SK-N-MC (cell line): ENCODE measurements around the gene GRM5.

Experiments used
- EZH2 ChIP-seq: fragments of 200-600 bp; sonication (generic); IDR thresholded peaks from one replicate; pipeline ENCODE4 v1.6.1; 2017; ENCODE audit warnings: antibody characterized with exemption
- FOXP2 ChIP-seq: optimal IDR thresholded peaks from 2 replicates; pipeline ENCODE3; 2011; ENCODE audit warnings: mild to moderate bottlenecking, moderate library complexity; ENCODE audit not compliant: insufficient read depth; ENCODE audit errors: extremely low read length, control extremely low read depth

DNA sequence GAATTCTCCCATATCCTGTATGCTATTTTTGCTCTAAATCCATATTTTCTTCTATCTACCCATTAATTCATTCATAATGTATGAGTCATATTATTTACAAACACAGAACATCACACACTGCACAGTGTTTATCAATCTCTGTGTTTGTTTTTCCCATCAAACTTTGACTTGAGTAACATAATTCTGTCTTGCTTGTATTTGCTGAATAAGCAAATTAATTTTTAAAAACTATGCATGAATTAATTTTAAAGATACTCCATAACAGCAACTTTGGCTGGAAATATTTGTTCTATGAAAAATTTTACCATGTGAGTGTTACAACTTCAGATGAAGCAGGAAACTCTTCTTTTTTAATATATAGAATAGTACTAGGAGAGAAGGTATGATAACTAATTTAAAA lies 275.6 kb downstream of the GRM5 start:
- TF ChIP-seq FOXP2 (no peak), EZH2 (no peak)
